ENCODE data around the gene MAN1C1.

MAN1C1 gene

DNA sequence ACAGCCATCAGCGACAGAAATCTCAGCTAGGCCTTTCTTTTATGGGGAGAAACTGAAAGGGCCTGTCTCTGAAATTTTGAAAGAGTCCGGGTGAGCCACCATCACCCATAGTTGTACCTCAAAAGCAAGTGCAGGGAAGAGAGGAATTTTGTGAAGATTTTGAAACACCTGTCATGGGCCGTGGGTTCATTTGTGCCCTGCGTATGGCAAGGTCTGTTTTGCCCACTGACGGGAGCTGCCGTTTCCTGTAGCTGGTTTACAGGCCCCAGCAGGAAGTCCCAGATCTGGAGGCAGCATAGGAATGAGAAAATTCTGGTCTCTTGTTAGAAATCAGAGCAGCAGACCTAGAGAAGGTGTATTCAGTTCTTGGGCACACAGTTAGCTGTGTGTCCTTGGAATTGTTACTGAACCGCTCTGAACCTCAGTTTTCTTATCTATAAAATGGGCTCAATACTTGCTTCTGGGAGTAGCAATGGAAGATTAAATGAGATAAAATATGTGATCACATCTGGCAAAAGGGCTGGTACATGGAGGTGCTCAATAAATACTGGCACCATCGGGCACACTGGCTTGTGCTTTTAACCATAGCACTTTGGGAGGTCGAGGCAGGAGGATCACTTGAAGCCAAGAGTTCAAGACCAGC lies 52.5 kb downstream of the MAN1C1 start:
- TF ChIP-seq POLR2A (IDR thresholded peaks at IDR 0.05; ENCODE audit: extremely low read depth, insufficient read length): no peak
- TF ChIP-seq MYC (IDR thresholded peaks at IDR 0.05; ENCODE audit: low read depth, low read length): no peak
- TF ChIP-seq, protein P1, sequence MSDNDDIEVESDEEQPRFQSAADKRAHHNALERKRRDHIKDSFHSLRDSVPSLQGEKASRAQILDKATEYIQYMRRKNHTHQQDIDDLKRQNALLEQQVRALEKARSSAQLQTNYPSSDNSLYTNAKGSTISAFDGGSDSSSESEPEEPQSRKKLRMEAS (IDR thresholded peaks at IDR 0.05; ENCODE audit: low read depth, low read length): no peak
- TF ChIP-seq CTCF (IDR thresholded peaks at IDR 0.05; ENCODE audit: low read depth, low read length): no peak
- DNase-seq (ENCODE audit: low read depth): no peak
- H3K4me3 ChIP-seq (ENCODE audit: low read depth, low read length): no peak overlapping the region

GRCh38 chr1:25669781-25670567 lies 53.4 kb downstream of the MAN1C1 start:
- no peak for DNase-seq (ENCODE audit: low read depth)
- no peak for TF ChIP-seq MYC (IDR thresholded peaks at IDR 0.05; ENCODE audit: low read depth, low read length)
- no peak for TF ChIP-seq POLR2A (IDR thresholded peaks at IDR 0.05; ENCODE audit: extremely low read depth, insufficient read length)
- TF ChIP-seq, protein P1 (IDR thresholded peaks at IDR 0.05; ENCODE audit: low read depth, low read length): no peak
- no peak for TF ChIP-seq CTCF (IDR thresholded peaks at IDR 0.05; ENCODE audit: low read depth, low read length)
- no peak overlapping the region for H3K4me3 ChIP-seq (ENCODE audit: low read depth, low read length)

- H3K4me3 ChIP-seq (ENCODE audit: low read depth, low read length): no peak overlapping the region
- TF ChIP-seq, protein P1 (IDR thresholded peaks at IDR 0.05; ENCODE audit: low read depth, low read length): no peak
- TF ChIP-seq CTCF (IDR thresholded peaks at IDR 0.05; ENCODE audit: low read depth, low read length) (no peak), POLR2A (IDR thresholded peaks at IDR 0.05; ENCODE audit: extremely low read depth, insufficient read length) (no peak), MYC (IDR thresholded peaks at IDR 0.05; ENCODE audit: low read depth, low read length) (no peak)
- DNase-seq (ENCODE audit: low read depth): no peak
Observed at GRCh38 chr1:25671929-25672328, 55.3 kb downstream of the MAN1C1 start.

DNA sequence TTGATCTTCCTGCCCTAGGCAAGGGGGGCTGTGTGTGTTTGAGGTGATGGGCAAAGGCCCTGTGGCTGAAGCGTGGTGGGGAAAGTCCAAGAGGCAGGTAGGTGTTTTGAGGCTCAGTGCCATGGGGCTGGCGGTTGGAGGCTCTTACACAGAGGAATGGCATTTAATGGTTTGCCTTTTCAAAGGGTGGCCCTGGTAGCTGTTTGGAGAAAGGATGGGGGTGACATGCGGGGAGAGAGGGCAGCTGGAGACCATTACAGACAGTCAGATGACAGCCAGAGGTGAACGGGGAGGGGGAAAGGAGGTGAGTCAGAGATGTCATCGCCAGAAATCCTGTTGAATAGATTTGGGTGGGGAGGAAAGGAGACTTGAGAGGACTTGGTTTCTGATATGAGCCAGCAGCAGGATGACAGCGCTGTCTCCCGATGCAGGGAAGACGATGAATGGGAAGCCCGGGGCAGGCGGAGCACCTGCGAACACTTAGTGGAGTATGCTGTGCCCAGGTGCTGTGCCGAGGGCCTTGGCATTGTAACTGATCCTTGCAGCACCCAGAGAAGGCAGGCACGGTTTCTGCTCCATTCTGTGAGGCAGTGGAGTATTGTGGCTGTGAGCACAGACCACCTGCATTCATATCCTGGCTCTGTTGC lies 56.3 kb downstream of the MAN1C1 start:
- no peak for TF ChIP-seq CTCF (IDR thresholded peaks at IDR 0.05; ENCODE audit: low read depth, low read length)
- TF ChIP-seq, protein P1 (IDR thresholded peaks at IDR 0.05; ENCODE audit: low read depth, low read length): no peak
- no peak for TF ChIP-seq MYC (IDR thresholded peaks at IDR 0.05; ENCODE audit: low read depth, low read length)
- TF ChIP-seq POLR2A (IDR thresholded peaks at IDR 0.05; ENCODE audit: extremely low read depth, insufficient read length): no peak
- no peak overlapping the region for H3K4me3 ChIP-seq (ENCODE audit: low read depth, low read length)
- DNase-seq (ENCODE audit: low read depth): no peak

DNA sequence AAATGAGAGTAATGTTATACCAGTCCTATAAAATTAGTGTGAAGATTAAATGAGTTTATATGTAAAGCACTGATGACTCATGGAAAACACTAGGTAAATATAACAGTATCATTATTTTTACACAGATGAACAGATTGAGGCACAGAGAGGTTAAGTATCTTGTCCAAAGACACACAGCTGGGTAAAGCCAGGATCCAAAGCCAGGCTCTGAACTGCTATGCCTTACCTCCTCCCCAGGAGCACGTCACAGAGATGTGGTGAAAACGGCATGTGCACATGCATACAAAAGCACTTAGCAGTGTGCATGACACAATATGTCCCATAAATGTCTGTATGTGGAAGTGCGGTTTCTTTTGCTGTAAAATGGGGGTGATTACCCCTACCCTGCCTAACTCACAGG lies 56.9 kb downstream of the MAN1C1 start:
- DNase-seq (ENCODE audit: low read depth): no peak
- no peak for TF ChIP-seq POLR2A (IDR thresholded peaks at IDR 0.05; ENCODE audit: extremely low read depth, insufficient read length)
- TF ChIP-seq, protein P1 (IDR thresholded peaks at IDR 0.05; ENCODE audit: low read depth, low read length): no peak
- TF ChIP-seq MYC (IDR thresholded peaks at IDR 0.05; ENCODE audit: low read depth, low read length): no peak
- TF ChIP-seq CTCF (IDR thresholded peaks at IDR 0.05; ENCODE audit: low read depth, low read length): no peak
- no peak overlapping the region for H3K4me3 ChIP-seq (ENCODE audit: low read depth, low read length)

All from NB4 (cell line).